Spleen (tissue), 11 donors: ENCODE measurements around the gene ACADM. TPM values are rescaled to one million over a fixed set of nuclear protein-coding genes. Genes with fewer than 3 reads are reported as not detected.
"Not testable (repeated sequence)": the region's sequence is repeated elsewhere in the genome, so short reads cannot be mapped to it uniquely, and the experiment has no call there.

Experiments
- DNase-seq: peaks from one replicate; pipeline ENCODE4 v3.0.0-alpha.2; 2020
- H3K27ac ChIP-seq, 8 donors: fragments of 200-600 bp; sonication (generic) in 7 of 8; 1 replicate in 4 of 8; 2 replicates in 4 of 8; pipeline versions ENCODE4 v1.5.0 to v1.8.0; 2016 to 2021; ENCODE audit warnings: inconsistent platforms in 4 of 8, mild to moderate bottlenecking in 4 of 8, moderate library complexity in 1 of 8
- H3K27me3 ChIP-seq, 7 donors: fragments of 200-600 bp; sonication (generic) in 6 of 7; replicated peaks in 1 of 7; 1 replicate in 4 of 7; 2 replicates in 3 of 7; pipeline versions ENCODE4 v1.5.0 to v1.8.0; 2016 to 2021; ENCODE audit warnings: inconsistent platforms in 3 of 7, mild to moderate bottlenecking in 1 of 7
- H3K36me3 ChIP-seq, 6 donors: fragments of 200-600 bp; sonication (generic) in 5 of 6; 1 replicate in 4 of 6; 2 replicates in 2 of 6; pipeline versions ENCODE4 v1.5.0 to v1.8.0; 2016 to 2021; ENCODE audit warnings: inconsistent platforms in 2 of 6
- H3K4me1 ChIP-seq, 6 donors: fragments of 200-600 bp; sonication (generic) in 5 of 6; 1 replicate in 3 of 6; 2 replicates in 3 of 6; pipeline versions ENCODE4 v1.5.0 to v1.8.0; 2016 to 2021; ENCODE audit warnings: inconsistent platforms in 3 of 6
- H3K4me3 ChIP-seq, 8 donors: fragments of 200-600 bp; sonication (generic) in 7 of 8; 1 replicate in 4 of 8; 2 replicates in 4 of 8; pipeline versions ENCODE4 v1.5.0 to v1.8.0; 2016 to 2021; ENCODE audit warnings: inconsistent platforms in 4 of 8, mild to moderate bottlenecking in 4 of 8, moderate library complexity in 2 of 8
- H3K9me3 ChIP-seq, 8 donors: fragments of 200-600 bp; sonication (generic) in 7 of 8; 1 replicate in 4 of 8; 2 replicates in 4 of 8; pipeline versions ENCODE4 v1.5.0 to v1.8.0; 2016 to 2021; ENCODE audit warnings: inconsistent platforms in 4 of 8
- POLR2A ChIP-seq, 3 donors: fragments of 450-650 bp; IDR thresholded peaks; one replicate each; pipeline ENCODE4 v1.5.1; 2017; ENCODE audit warnings: antibody characterized with exemption in 3 of 3, mild to moderate bottlenecking in 1 of 3
- POLR2AphosphoS5 ChIP-seq, 3 donors: sonication (generic); formaldehyde crosslinking; IDR thresholded peaks; one replicate each; pipeline ENCODE4 v1.5.1; 2017; ENCODE audit warnings: antibody characterized with exemption in 3 of 3
- WGBS, 5 donors: extraction: QIAGEN DNeasy Blood & Tissue Kit in 3 of 5; methylation state at CpG; one replicate each; pipeline versions ENCODE4 v1.1.5 to v1.1.7; 2013 to 2018; 5-methylcytosine and 5-hydroxymethylcytosine counted together
- intact Hi-C: fragments of 100-400 bp; cut with DNase I; formaldehyde crosslinking; loops from one replicate; pipeline ENCODE4 v1.15.0; 2023; ENCODE audit warnings: low total_unique reads
- polyA plus RNA-seq, 3 donors: library from polyadenylated mRNA; stranded (reverse); fragments of 200-250 nt; gene quantifications; one replicate each; pipeline ENCODE4 v1.2.1, GENCODE V29; 2013
- total RNA-seq, 7 donors: library from RNA; depleted of rRNA in 3 of 7; stranded (reverse); fragments of >200 nt in 3 of 7; fragmentation: NEBNext Ultra II Directional in 4 of 7; extraction: Animal tissue kit (Norgen Biotek cat#: 25700) in 4 of 7; gene quantifications; one replicate each; pipeline versions ENCODE4 v1.1.0 to v1.2.1, GENCODE V29; 2016 to 2021
- TF ChIP-seq, protein P1 (sequence below), 11 experiments: fragments of 200-600 bp in 7 of 11; fragments of 450-650 bp in 4 of 11; sonication (generic) in 4 of 11; IDR thresholded peaks in 8 of 11; conservative IDR thresholded peaks in 3 of 11; 1 replicate in 7 of 11; 2 replicates in 4 of 11; pipeline versions ENCODE4 v1.4.0 to v1.8.0; 2016 to 2021; ENCODE audit warnings: antibody characterized with exemption in 11 of 11, inconsistent platforms in 4 of 11, mild to moderate bottlenecking in 1 of 11
- donor health status: healthy with polysubstance abuse.
- donor health status: DM: no; HTN: no; CAD: no; lungs with moderate emphysema.
- donor health status: DM: no; HTN: no; CAD: no.
- donor health status: Bipolar disorder and iron deficiency.
- donor health status: healthy.
- donor health status: DM: no; HTN: no; CAD: no.
- donor health status: DM: yes; HTN: yes; CAD: no.

The ACADM gene
- total and polyA plus RNA-seq, 10 donors = 25.8 to 74.4 (median 51.2) TPM

DNA sequence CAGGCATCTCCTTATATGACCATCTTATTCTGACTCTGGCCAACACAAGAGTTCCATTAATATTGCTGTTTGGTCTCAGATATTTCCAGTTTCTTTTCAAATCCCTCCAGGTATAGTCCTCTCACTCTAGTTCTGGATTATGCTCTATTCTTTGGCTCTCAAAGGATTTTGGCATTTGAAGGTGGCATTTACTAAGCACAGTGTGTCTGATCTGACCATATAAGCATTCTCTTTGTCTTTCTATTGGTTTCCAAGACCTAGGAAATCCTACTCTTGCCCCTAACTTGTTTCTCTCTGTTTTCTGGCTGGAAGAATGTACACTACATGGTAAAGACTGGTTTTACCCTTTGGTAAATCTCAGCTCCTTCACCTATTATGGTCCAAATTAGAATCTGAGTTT is 12.7 kb upstream of the ACADM start:
- Histone ChIP-seq H3K4me3 (no peak overlapping the region), H3K9me3 (no peaks in the 10 kb centered on the region), H3K27me3 (peaks cover 0 to 3% (median 0%) of the 10 kb centered on the region in 7 donors), H3K27ac (no peak overlapping the region), H3K4me1 (no peaks in the 10 kb centered on the region), H3K36me3 (no peaks in the 10 kb centered on the region)
- no peak for TF ChIP-seq POLR2A (IDR thresholded peaks at IDR 0.05)
- intact Hi-C loops = no loop called here
- DNase-seq = no peak

DNA sequence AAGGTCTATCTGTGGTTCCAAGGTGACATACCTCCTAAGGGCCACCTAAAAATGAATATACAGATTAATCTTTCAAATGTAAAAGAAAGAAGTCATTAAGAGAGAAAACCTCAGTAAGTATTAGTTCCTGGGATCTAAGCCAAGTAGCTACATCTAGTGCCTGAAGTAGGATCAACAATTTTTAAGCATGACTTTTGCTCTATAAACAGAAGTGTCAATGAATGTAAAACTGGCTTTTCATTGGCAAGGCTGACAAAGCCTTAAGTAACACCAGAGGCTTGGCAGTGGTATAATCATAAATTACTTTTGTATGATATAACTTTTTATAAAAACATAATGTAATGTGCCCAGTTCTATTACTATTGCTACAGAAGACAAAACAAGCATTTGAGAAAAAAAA is 12.2 kb upstream of the ACADM start:
- TF ChIP-seq, protein P1, sequence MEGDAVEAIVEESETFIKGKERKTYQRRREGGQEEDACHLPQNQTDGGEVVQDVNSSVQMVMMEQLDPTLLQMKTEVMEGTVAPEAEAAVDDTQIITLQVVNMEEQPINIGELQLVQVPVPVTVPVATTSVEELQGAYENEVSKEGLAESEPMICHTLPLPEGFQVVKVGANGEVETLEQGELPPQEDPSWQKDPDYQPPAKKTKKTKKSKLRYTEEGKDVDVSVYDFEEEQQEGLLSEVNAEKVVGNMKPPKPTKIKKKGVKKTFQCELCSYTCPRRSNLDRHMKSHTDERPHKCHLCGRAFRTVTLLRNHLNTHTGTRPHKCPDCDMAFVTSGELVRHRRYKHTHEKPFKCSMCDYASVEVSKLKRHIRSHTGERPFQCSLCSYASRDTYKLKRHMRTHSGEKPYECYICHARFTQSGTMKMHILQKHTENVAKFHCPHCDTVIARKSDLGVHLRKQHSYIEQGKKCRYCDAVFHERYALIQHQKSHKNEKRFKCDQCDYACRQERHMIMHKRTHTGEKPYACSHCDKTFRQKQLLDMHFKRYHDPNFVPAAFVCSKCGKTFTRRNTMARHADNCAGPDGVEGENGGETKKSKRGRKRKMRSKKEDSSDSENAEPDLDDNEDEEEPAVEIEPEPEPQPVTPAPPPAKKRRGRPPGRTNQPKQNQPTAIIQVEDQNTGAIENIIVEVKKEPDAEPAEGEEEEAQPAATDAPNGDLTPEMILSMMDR (IDR thresholded peaks at IDR 0.05 in 8 of 11, conservative IDR thresholded peaks at IDR 0.05 in 3 of 11) = no peak
- TF ChIP-seq POLR2AphosphoS5 (IDR thresholded peaks at IDR 0.05) (no peak), POLR2A (IDR thresholded peaks at IDR 0.05) (no peak)
- Histone ChIP-seq H3K9me3 (no peaks in the 10 kb centered on the region), H3K27ac (no peak overlapping the region), H3K4me3 (no peak overlapping the region), H3K27me3 (no peaks in the 10 kb centered on the region), H3K36me3 (no peaks in the 10 kb centered on the region), H3K4me1 (no peaks in the 10 kb centered on the region)
- intact Hi-C loops = no loop called here
- no peak for DNase-seq

DNA sequence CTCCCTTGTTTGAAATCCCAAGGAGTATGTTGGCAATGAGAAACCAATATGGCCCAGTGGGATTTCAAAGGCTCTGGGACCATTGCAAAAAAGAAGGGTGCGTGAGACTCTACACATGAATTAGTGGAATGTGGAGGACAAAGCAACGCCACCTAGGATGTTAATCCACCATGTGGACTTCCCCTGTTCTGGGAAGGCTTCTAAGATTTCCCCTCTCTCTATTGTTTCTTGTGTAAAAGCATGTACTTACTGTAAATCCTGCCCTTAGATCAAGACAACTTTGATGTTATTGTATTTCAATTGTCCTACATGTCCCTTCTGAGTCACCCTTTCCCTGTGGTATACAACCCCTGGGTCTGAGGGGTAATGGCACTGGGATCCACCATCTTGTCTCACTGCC is 4.7 kb upstream of the ACADM start:
- DNase-seq = no peak
- Histone ChIP-seq H3K36me3 (no peaks in the 10 kb centered on the region), H3K4me1 (peaks cover 0 to 13% (median 7%) of the 10 kb centered on the region in 6 donors), H3K4me3 (no peak overlapping the region), H3K27me3 (no peaks in the 10 kb centered on the region), H3K9me3 (no peaks in the 10 kb centered on the region), H3K27ac (no peak overlapping the region)
- intact Hi-C loops = loop anchor here (10.0 kb wide), 1 partner anchor 65 kb away; the partner anchor contains the start of gene RABGGTB
- TF ChIP-seq, protein P1 (IDR thresholded peaks at IDR 0.05 in 8 of 11, conservative IDR thresholded peaks at IDR 0.05 in 3 of 11) = no peak
- no peak for TF ChIP-seq POLR2A (IDR thresholded peaks at IDR 0.05)
- TF ChIP-seq POLR2AphosphoS5 (IDR thresholded peaks at IDR 0.05) = no peak
- 87 to 97% (median 92%) methylated on average over 2 of the region's 2 CpGs for WGBS, 5 donors

DNA sequence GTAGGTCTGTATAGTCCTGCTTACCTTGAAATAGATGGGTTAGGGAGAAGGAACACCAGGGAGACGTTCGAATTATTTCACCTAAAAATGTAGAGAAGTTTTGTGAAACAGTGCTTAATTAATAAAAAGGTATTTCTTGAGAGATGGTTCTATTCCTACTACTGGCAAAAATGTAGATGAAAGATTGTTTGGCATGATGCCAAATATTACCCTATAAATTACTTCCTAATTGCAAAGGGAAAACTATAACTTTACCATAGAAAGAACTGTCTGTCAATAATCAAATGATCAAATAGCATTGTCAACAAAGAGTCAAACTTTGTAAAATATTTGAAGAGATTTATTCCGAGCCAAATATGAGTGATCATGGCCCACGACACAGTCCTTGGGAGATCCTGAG is 4.2 kb upstream of the ACADM start:
- no peak for TF ChIP-seq POLR2AphosphoS5 (IDR thresholded peaks at IDR 0.05)
- TF ChIP-seq, protein P1 (IDR thresholded peaks at IDR 0.05 in 8 of 11, conservative IDR thresholded peaks at IDR 0.05 in 3 of 11) = no peak
- no peak for TF ChIP-seq POLR2A (IDR thresholded peaks at IDR 0.05)
- DNase-seq = no peak
- H3K9me3 ChIP-seq = no peaks in the 10 kb centered on the region
- no peak overlapping the region for H3K4me3 ChIP-seq
- intact Hi-C loops = loop anchor here (10.0 kb wide), 1 partner anchor 64 kb away; the partner anchor contains the start of gene RABGGTB
- H3K27me3 ChIP-seq = no peaks in the 10 kb centered on the region
- peaks cover 0 to 18% (median 10%) of the 10 kb centered on the region in 6 donors for H3K4me1 ChIP-seq
- no peaks in the 10 kb centered on the region for H3K36me3 ChIP-seq
- H3K27ac ChIP-seq = no peak overlapping the region
- 94 to 97% (median 95%) methylated on average over 4 of the region's 4 CpGs for WGBS, 5 donors

DNA sequence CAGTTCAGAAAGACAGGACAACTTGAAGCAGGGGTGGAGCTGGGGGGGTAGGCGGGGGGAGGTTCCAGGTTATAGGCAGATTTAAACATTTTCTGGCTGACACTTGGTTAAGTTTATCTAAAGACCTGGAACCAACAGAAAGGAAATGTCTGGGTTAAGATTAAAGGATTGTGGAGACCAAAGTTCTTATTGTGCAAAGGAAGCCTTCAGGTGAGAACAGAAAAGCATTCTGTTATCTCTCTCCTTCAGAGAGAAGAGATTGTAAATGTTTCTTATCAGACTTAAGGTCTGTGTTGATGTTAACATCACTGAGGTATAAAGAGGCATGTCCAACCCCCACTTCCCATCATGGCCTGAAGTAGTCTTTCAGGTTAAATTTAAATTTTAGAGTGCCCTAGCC is 3.7 kb upstream of the ACADM start:
- intact Hi-C loops = loop anchor here (10.0 kb wide), 1 partner anchor 64 kb away; the partner anchor contains the start of gene RABGGTB
- Histone ChIP-seq H3K27ac (no peak overlapping the region), H3K27me3 (no peaks in the 10 kb centered on the region), H3K4me1 (peaks cover 4 to 23% (median 14%) of the 10 kb centered on the region in 6 donors), H3K4me3 (no peak overlapping the region), H3K9me3 (no peaks in the 10 kb centered on the region), H3K36me3 (no peaks in the 10 kb centered on the region)
- WGBS, 5 donors = 81 to 96% (median 92%) methylated on average over 1 of the region's 1 CpG
- no peak for DNase-seq
- no peak for TF ChIP-seq POLR2A (IDR thresholded peaks at IDR 0.05)
- no peak for TF ChIP-seq POLR2AphosphoS5 (IDR thresholded peaks at IDR 0.05)
- TF ChIP-seq, protein P1 (IDR thresholded peaks at IDR 0.05 in 8 of 11, conservative IDR thresholded peaks at IDR 0.05 in 3 of 11) = no peak

GRCh38 chr1:75722246-75722645 is 2.3 kb upstream of the ACADM start:
- peaks cover 7 to 37% (median 28%) of the 10 kb centered on the region in 6 donors for H3K4me1 ChIP-seq
- H3K27me3 ChIP-seq, H3K4me3 ChIP-seq, H3K9me3 ChIP-seq, DNase-seq, H3K36me3 ChIP-seq, H3K27ac ChIP-seq: not testable (repeated sequence)
- intact Hi-C loops = loop anchor here (10.0 kb wide), 1 partner anchor 63 kb away; the partner anchor contains the start of gene RABGGTB
- 93 to 95% (median 95%) methylated on average over 8 of the region's 8 CpGs for WGBS, 5 donors
